Activated gamma-delta T cell treated with Interleukin-2 at 50 U/mL for 16 hours (primary cell): Measurements from ENCODE around the gene SPATA20.

Source experiments
- DNase-seq: peaks from one replicate; pipeline ENCODE4 v3.0.0-alpha.2; 2020

SPATA20 gene

DNA sequence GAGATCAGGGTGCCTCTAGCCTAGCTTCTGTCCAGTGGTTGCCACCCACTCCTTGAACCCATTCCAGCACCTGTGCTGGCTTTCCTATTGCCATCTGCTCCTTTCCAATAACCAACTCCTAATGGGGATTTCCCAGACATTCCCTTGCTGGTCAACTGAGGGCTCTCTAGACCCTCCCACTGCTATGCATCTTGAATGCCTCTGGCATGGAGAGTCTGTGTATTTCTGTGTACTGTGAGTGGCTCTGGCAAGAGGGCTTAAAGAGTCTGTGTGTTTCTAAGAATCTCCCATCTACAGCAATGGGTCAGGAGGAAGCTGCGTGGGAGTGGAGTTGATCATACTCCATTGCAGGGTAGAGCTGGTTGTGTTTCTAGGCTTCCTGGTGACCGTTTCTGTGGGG lies 25.5 kb upstream of the SPATA20 start:
- no peak for DNase-seq

DNA sequence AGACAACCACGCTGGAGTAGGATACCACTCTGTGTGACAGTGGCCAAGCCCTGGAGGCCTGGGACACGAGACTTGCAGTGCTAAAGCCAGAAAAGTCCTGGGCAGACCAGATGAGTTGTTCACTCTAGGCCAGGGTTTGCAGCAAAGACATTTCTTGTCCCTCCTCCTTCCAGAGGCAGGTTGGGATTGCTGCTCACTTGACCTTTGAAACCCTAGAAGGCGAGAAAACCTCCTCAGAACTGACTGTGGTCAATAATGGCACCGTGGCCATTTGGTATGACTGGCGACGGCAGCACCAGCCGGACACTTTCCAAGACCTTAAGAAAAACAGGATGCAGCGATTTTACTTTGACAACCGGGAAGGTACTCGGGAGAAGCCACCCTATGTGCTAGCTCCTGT lies 24.2 kb upstream of the SPATA20 start:
- no peak for DNase-seq

DNA sequence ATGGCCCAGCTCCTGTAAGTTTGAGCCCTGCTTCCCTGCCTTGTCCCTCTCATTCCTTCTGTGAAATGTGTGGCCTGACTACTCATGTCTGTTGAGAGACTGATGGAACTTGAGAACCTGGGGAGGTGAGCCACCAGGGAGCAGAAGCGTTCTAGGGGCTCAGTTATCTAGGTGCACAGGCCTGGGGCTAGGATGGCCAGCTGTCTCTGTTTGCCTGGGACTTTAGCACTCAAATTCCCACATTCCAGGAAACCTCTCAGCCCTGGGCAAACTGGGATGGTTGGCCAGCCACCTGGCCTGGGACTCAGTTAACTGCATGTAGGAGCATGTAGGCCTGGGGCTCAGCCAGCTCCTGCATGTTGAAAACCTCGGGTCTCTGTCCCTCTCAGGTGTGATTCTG lies 23.8 kb upstream of the SPATA20 start:
- no peak for DNase-seq

DNA sequence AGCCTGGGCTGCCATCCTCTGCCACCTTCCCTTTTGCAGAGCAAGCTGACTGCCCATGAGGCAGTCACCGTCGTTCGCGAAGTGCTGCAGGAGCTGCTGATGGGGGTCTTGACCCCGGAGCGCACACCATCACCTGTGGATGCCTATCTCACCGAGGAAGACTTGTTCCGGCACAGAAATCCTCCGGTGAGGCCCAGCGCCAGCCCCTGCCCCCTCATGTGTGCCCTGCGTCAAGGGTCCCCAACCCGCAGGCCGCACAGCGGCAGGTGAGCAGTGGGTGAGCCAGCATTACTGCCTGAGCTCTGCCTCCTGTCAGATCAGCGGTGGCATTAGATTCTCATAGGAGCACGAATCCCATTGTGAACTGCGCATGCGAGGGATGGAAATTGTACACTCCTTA lies 22.1 kb upstream of the SPATA20 start:
- DNase-seq, result no peak

DNA sequence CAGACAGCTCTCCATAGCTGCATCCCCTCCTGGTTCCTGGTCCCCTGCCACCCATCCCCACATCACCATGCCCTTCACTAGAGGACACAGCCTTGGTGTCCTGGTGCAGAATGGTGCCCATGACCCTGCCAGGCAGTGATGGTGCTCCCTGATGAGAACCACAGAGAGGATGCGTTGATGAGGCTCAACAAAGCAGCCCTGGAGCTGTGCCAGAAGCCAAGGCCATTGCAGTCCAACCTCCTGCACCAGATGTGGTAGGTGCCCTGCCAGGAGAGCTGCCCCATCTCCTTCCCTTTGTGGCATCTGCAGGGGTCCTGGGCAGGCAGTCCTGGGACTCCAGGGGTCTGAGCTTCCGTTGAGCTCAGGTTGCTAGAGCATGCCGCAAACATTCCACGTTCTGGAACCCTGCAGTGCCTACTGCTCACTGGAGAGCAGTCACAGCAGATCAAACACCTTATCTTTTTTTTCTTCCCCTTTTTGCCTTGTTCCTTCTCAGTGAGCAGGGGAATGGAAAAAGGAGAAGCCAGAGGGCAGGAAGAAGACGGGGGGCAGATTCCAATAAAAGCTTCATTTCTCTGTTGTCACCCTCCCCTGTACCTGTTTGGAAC lies 19.7 kb upstream of the SPATA20 start:
- DNase-seq, result no peak

DNA sequence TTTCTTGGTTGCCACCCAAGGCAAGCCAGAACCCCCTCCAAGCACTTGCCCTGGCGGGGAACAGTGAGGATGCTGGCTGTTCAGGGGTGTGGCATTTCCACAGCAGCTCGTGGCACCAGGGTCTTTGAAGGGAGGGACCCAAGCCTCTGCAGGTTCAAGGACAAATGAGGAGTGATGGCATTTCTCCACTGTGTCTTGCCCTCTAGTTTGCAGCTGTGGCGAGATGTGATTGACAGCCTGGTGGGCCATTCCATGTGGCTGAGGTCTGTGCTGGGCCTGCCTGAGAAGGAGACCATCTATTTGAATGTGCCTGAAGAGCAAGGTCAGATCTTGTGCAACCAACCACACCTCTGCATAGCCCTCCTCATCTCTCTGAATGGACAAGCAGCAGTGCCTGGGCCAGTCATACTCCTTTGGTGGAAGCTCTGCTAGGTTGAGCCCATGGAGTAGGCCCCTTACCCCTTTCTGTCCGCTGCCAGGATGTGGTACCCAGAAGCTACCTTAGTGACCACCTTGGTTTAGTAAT lies 19.0 kb upstream of the SPATA20 start:
- DNase-seq, result no peak

DNA sequence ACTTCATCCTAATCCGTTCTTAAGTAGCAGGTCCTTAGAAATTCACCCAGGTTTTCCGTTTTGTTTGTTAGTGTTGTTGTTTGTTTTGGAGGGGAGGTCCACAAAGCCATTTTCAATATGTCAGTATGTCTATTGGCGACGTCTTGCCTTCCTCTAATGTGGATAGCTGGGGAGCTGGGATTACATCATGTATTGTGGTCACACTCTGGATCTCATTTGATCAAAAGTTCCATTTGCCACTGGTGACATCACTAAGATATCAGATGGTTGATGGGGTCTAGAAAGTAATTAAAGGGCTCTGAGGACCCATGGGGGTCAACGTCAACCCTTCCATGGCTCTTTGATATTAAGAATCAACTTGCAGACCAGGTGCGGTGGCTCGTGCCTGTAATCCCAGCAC lies 17.1 kb upstream of the SPATA20 start:
- DNase-seq, result no peak

DNA sequence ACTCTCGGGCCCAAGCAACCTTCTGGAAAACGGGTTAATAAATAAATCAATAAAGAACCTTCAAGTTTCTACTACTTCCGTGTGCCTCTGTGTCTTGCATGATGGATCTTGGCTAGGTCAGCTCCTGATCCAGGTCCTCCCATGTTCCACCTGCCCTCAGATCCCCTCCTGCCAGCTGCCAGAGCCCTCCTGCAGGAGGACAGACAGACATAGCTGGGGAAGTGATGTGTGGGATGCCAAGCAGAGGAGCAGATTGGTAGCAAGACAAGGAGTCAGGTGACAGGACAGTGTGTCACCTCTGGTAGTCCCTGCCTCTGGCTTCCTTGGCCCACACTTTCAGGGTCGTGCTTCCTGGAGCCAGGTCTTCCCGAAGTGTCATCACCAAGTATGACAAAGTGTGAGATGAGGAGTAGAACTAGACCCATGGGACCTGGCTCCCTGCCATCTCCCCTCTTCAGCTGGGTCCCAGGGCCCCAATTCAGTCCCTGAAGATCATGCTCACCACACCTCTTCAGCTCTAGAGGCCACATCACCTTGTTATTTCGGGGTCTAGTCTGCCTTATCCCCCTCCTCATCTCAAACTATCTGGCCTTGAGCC lies 15.4 kb upstream of the SPATA20 start:
- no peak for DNase-seq

DNA sequence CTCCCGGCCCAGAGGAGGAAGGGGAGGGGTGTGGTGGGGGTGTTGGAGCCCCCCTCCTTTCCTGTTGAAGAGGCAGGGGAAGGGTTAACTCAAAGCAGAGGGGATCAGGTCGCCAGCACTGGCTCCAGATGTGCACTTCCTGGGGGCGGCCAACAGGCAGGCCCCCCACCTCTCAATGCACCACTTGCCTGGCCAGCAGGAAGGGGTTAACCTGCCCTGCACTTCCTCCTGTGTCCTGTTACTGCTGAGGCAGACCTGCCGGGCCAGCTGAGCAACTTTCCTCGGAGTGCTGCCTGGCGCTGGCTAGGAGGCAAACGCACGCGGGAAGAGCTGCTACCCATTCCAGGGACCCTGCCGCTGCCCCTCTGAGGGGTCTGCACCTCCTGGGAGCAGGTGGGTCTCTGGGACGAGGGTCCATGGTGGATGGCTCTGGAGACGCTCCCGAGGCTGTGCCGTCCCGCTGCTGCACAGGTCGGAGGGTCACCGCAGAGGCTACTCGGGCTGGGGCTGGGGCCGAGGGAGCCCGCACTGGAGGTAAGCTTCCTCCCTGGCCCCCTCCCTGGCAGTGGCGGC lies 14.4 kb upstream of the SPATA20 start, which contains the start of gene EPN3:
Gene EPN3 (plus strand): TSS at position 284 of the 573 bp plus-strand sequence. CDS start 3,822 bp downstream, outside the sequence.
- no peak for DNase-seq

DNA sequence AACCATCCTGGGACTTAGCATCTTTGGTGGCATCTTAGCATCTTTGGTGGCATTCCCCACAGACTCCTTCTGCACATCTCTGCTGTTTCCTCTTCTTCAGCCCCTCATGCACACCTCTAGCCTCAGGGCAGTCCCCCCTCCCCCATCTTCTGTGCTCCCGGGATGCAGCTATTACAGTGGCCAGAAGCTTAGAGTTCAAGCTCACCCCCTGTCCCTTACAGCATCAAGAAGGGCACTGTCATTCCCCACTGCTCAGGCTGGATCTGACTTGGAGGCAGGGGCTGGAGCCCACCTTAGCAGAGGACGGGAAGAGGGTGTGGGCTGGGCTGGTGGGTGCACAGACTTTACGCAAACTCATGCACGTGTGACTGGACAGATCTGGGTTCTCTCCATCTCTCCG lies 13.8 kb upstream of the SPATA20 start:
- DNase-seq, result no peak

DNA sequence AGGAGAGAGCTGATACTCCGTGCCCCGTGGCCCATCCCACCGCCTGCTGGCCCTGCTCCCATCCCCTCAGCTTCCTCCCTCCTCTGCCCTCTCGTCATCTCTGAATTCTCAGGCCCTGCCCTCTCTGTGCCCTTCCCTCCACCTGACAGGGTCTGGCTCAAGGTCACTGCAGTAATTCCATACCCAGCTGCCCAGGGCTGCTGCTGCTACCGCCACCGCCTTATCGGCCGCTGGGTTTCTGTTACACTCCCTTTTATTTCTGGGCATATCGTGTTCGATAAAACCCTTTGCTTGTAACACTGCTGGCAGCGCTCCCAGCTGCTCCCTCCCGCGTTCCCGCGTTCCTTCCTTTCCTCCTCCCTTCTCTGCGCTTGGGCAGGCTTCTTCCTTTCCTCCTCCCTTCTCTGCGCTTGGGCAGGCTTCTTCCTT lies 13.2 kb upstream of the SPATA20 start:
- DNase-seq, result no peak

DNA sequence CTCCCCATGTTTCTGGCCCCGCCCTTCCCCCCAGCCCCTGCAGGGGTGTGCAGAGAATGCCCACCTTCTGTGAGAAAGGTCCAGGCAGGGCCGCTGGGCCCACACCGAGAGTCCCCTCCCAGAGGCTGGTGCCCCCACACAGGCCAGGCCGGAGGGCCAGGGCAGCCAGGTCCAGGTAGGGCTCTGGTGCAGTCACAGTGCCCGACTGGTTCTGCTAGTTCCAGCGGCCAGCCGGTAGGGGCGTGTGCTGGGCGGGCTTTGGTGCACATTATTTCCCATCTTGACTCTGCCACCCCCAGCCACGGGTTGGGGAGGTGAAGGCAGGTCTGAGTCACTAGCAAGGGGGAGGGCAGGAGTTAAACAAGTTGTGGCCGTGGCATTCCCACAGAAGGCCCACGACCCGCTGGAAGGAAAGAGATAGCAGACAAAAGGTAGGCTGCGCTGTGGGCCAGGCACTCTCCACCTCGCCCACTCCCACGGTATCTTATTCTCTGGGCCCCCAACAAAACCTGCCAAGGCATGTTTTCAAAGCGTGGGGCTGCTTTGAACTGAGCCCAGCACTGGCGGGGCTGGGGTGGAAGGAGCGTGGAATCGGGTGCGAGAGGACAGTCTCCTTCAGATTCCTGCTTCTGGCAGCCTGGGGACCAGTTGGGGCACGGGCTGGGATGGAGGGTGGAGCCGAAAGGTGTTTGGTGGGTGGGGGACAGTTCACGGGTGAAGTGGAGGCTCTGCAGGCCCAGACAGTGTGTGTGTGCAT lies 12.6 kb upstream of the SPATA20 start:
- DNase-seq, result no peak

DNA sequence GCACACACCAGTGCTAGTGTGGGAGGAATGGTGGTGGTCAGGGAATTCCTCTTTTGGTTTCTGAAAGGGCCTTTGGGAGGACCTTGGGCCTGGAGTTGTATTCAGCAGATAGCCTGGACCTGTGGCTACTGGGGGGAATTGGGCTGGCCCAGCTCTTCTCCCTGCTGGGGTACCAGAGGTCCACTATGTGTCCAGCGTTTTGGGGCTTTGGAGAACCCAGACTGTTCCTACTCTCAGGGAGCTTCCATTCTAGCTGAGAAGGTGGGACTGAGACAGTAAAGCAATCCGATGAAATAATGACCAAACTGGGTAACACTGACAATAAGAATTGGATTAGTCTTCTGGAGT lies 12.0 kb upstream of the SPATA20 start:
- DNase-seq, result no peak

DNA sequence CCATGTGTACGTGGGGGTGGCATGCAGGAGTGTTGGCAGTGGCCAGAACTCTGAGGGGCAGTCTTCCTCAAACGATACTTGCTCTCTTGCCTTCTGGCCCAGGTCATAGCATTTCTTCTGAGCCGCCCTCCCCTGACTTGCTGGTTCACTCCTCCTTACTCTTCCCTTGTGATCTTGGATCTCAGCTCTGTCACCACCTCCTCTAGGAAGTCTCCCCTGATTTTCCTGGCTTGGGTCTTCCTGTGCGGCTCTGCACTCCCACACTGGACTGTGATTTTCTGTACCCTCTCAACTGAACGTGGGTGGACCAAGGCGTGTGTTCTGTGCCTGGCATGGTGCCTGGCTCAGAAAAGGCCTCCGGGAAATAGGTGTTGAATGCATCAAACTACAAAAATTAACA lies 11.6 kb upstream of the SPATA20 start:
- DNase-seq, result no peak

DNA sequence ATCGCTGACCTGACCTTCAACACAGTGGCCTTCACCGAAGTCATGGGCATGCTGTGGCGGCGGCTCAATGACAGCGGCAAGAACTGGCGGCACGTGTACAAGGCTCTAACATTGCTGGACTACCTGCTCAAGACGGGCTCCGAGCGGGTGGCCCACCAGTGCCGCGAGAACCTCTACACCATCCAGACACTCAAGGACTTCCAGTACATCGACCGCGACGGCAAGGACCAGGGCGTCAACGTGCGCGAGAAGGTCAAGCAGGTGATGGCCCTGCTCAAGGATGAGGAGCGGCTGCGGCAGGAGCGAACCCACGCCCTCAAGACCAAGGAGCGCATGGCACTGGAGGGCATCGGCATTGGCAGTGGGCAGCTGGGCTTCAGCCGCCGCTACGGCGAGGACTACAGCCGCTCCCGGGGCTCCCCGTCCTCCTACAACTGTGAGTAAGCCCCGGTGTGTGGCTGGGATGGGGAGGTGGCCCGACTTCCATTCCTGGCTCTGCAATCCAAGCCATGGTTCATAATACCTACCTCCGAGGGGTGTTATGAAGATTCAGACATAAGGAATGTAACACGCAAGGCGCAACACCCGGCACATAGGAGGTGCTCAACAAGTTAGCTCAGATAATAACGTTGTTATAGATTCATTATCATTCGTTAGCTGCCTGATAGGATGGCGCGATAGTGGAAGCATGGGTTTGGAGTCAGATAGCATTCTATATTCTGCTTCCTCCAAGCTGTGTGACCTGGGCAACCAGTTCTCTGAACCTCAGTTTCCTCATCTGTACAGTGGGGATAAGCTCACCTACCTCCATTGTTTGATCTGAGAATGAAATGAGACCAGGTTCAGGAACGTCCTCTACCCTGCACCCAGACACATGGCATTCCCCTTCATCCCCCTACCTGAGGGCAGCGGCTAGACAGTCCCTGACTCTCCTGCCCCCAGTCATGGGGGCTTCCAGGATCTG lies 10.0 kb upstream of the SPATA20 start:
- DNase-seq, result no peak

DNA sequence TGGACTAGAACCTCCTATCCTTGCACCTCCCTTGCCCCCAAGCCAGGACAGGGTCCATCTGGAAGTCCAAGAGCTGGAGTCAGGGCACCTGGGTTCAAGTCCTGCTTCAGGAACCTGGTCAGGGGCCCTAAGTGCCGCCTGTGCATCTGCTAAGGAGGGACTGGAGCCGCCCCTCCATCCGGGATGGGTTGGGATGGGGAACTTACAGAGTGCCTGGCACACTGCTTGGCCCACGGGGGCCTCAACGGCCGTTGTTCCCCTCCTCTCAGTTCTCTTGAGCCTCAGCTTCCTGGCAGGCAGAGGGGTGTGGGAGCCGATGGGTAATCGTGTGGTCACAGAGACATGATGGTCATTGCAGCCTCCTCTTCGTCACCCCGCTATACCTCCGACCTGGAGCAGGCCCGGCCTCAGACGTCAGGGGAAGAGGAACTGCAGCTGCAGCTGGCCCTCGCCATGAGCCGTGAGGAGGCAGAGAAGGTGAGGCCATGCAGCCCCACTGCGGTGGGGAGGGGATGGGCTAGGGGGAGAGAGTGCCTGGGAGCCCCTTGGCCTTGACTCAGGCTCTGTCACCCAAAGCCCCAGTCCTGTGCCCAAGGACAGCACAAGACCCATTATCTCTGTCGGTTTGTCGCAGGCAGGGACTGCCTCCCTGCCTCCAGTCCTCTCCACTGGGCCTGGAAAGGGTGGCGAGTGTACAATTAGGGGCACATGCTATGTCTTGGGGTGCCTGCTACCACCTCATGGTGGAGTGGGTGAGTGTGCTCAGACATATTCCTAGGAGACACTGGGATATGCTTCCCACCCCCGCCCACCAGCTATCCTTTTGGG lies 9.0 kb upstream of the SPATA20 start:
- no peak for DNase-seq

DNA sequence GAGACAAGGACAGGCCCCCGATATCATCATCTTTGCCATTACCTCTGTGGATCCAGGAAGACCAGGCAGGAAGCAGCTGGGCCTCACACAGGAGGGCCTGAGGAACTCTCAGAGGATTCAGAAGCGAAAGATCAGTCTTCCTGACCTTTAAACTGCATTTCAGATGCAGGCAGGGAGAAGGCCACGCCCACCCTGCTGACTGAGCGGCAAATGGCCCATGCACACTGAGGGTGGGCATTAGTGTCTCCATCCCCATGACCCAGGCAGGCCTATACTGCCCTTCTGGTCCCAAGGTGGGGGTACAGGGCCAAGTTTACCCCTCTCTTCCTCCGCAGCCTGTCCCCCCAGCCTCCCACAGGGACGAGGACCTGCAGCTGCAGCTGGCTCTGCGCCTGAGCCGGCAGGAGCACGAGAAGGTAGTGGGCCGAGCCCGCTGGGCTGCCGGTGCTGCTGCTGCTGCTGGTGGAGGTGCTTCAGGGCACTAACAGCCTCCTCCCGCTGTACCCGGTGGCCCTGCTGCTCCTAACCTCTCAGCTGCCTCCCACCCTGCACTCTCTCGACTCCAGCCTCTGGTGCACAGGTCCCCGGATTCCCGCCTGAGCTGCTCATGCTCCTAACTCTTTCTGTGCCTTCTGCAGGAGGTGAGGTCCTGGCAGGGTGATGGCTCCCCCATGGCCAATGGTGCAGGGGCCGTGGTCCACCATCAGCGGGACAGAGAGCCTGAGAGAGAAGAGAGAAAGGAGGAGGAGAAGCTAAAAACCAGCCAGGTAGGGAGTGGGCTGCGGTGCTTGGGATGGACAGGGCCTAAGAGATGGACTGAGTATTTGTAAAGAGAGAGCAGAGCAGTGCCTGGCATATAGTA lies 8.2 kb upstream of the SPATA20 start:
- DNase-seq, result no peak

DNA sequence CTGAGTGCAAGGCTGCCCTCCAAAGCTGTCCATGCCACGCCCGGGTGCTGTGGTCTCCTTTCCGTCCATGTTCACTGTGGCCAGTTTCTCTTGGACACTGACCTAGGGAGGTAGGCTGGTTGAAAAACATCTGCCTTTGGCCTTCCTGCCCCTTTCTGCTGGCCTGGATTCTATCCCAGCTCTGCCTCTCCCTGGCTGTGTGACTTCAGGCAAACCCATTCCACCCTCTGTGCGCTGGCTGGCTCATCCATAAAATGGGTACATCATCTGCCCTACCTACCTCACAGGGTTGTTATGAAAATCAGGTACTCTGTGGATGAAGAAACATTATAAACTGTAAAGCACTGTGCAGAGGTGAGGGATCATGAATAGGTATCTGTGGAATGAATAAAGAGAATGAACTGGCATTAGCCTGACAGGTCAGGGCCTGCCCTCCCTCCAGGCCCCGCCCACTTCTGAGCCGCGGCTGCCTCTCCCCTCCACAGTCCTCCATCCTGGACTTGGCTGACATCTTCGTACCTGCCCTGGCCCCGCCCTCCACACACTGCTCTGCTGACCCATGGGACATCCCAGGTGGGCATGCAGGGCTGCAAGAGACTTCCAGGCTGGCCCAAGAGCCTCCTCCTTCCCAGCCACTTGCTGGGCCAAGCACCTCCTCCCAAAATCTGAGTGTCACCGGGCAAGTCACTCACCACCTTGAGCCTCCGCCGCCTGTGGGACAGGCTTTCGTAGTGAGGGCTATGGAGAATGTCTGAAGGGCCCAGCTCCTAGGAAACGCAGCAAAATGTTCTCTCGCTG lies 7.0 kb upstream of the SPATA20 start:
- no peak for DNase-seq

DNA sequence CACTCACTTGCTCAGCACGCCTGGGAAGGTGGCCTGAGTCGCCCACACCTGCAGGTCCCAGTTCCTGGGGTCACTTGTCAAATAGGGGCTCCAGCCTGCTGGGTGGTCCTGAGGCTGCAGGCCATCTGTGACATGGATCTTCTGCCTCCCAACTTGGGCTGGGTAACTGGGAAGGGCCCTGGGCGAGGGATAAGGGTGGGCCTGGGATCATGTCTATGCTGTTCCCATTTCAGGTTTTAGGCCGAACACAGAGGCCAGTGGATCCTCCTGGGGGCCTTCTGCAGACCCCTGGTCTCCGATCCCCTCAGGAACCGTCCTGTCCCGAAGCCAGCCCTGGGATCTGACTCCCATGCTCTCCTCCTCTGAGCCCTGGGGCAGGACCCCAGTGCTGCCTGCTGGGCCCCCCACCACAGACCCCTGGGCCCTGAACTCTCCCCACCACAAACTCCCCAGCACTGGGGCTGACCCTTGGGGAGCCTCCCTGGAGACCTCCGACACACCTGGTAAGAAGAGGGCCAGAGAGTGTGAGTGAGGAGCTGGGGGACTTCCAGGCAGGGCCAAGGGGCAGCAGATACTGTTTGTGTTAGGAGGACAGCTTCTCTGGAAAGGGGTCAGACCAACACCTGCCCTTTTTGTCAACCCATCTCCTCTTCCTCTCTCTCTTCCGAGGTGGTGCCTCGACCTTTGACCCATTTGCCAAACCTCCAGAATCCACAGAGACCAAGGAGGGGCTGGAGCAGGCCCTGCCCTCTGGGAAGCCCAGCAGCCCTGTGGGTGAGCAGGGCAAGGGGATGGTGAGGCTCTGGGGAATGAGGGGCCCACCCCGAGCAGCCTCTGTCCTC lies 6.2 kb upstream of the SPATA20 start:
- no peak for DNase-seq
